Lower lobe of right lung (tissue), 2 donors: Measurements from ENCODE around the gene SPTSSA. TPM values are rescaled to one million over a fixed set of nuclear protein-coding genes. Genes with fewer than 3 reads are reported as not detected.

ENCODE experiments used
- ATAC-seq, 2 donors: fragments of 200-7000 bp; cut with Tn5 transposase; one replicate each; pipeline ENCODE4 v1.9.1; 2020 to 2022; ENCODE audit warnings: mild to moderate bottlenecking in 2 of 2, moderate library complexity in 2 of 2
- DNase-seq: peaks from one replicate; pipeline ENCODE4 v3.0.0-alpha.2; 2020
- H3K27ac ChIP-seq: fragments of 200-600 bp; one replicate; pipeline ENCODE4 v1.8.0; 2022
- H3K27me3 ChIP-seq: fragments of 200-600 bp; one replicate; pipeline ENCODE4 v1.8.0; 2022; ENCODE audit warnings: low read depth
- H3K36me3 ChIP-seq: fragments of 200-600 bp; one replicate; pipeline ENCODE4 v1.8.0; 2022; ENCODE audit warnings: mild to moderate bottlenecking
- H3K4me1 ChIP-seq: fragments of 200-600 bp; one replicate; pipeline ENCODE4 v1.8.0; 2022
- H3K4me3 ChIP-seq: fragments of 200-600 bp; one replicate; pipeline ENCODE4 v1.8.0; 2022; ENCODE audit warnings: mild to moderate bottlenecking
- H3K9me3 ChIP-seq: fragments of 200-600 bp; one replicate; pipeline ENCODE4 v1.8.0; 2022
- intact Hi-C: fragments of 100-400 bp; cut with DNase I; formaldehyde crosslinking; loops from one replicate; pipeline ENCODE4 v1.11.0; 2022
- total RNA-seq: library from RNA; stranded (reverse); fragmentation: NEBNext Ultra II Directional; extraction: Animal tissue kit (Norgen Biotek cat#: 25700); gene quantifications from one replicate; pipeline ENCODE4 v1.2.1, GENCODE V29; 2021
- TF ChIP-seq, protein P1 (sequence below): fragments of 200-600 bp; IDR thresholded peaks from one replicate; pipeline ENCODE4 v1.8.0; 2022; ENCODE audit warnings: antibody characterized with exemption, mild to moderate bottlenecking
- donor health status: DM: no; HTN: yes; CAD: no; lungs with severe emphysema.

SPTSSA gene
- total RNA-seq, 1 donor from 2014 or later = 47.6 TPM

- intact Hi-C loops = no loop called here
- Histone ChIP-seq H3K27me3 (no peaks in the 10 kb centered on the region), H3K36me3 (no peaks in the 10 kb centered on the region), H3K27ac (no peak overlapping the region), H3K9me3 (no peaks in the 10 kb centered on the region), H3K4me1 (no peaks in the 10 kb centered on the region), H3K4me3 (no peak overlapping the region)
- TF ChIP-seq, protein P1, sequence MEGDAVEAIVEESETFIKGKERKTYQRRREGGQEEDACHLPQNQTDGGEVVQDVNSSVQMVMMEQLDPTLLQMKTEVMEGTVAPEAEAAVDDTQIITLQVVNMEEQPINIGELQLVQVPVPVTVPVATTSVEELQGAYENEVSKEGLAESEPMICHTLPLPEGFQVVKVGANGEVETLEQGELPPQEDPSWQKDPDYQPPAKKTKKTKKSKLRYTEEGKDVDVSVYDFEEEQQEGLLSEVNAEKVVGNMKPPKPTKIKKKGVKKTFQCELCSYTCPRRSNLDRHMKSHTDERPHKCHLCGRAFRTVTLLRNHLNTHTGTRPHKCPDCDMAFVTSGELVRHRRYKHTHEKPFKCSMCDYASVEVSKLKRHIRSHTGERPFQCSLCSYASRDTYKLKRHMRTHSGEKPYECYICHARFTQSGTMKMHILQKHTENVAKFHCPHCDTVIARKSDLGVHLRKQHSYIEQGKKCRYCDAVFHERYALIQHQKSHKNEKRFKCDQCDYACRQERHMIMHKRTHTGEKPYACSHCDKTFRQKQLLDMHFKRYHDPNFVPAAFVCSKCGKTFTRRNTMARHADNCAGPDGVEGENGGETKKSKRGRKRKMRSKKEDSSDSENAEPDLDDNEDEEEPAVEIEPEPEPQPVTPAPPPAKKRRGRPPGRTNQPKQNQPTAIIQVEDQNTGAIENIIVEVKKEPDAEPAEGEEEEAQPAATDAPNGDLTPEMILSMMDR = no peak
- DNase-seq = no peak
- ATAC-seq = no peak
Observed at GRCh38 chr14:34502001-34502400, 40.0 kb upstream of the SPTSSA start.

GRCh38 chr14:34501004-34501580 lies 39.1 kb upstream of the SPTSSA start:
- H3K4me1 ChIP-seq = peaks cover 5% of the 10 kb centered on the region
- ATAC-seq (no peak), DNase-seq (no peak)
- no peak overlapping the region for H3K4me3 ChIP-seq
- H3K27ac ChIP-seq = no peak overlapping the region
- H3K36me3 ChIP-seq = no peaks in the 10 kb centered on the region
- TF ChIP-seq, protein P1 = no peak
- no peaks in the 10 kb centered on the region for H3K27me3 ChIP-seq
- intact Hi-C loops = no loop called here
- no peaks in the 10 kb centered on the region for H3K9me3 ChIP-seq

DNA sequence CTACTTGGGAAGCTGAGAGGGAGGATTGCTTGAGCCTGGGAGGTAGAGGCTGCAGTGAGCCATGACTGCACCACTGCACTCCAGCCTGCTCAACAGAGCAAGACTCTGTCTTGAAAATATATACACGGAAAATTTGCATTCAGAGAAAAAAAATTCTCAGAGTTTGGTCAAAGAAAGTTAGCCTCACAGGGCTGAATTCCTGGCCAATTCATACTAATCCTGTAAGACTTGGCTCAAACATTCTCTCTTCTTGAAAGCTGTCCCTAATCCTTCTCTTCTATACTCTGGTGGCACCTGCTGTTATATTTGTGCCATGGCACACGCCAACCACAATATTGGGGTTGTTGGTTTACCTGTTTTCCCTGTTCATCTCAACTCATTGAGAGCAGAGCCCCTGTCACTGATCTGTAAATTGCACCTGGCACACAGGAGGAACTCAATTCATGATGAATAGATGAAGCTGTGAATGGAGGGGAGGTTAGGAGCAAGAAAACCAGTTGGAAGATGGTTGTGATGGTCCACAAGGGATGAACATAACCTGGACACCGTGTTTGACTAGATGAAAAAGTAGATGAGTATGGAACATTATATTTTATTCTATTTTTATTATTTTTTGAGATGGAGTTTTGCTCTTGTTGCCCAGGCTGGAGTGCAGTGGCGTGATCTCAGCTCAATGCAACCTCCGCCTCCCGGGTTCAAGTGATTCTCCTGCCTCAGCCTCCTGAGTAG lies 36.8 kb upstream of the SPTSSA start:
- H3K4me3 ChIP-seq = no peak overlapping the region
- H3K9me3 ChIP-seq = no peaks in the 10 kb centered on the region
- no peaks in the 10 kb centered on the region for H3K36me3 ChIP-seq
- TF ChIP-seq, protein P1 = peak; percentile 58
- intact Hi-C loops = no loop called here
- ATAC-seq = peak; percentile 72 to 88
- H3K4me1 ChIP-seq = peaks cover 5% of the 10 kb centered on the region
- H3K27ac ChIP-seq = no peak overlapping the region
- no peaks in the 10 kb centered on the region for H3K27me3 ChIP-seq
- no peak for DNase-seq

DNA sequence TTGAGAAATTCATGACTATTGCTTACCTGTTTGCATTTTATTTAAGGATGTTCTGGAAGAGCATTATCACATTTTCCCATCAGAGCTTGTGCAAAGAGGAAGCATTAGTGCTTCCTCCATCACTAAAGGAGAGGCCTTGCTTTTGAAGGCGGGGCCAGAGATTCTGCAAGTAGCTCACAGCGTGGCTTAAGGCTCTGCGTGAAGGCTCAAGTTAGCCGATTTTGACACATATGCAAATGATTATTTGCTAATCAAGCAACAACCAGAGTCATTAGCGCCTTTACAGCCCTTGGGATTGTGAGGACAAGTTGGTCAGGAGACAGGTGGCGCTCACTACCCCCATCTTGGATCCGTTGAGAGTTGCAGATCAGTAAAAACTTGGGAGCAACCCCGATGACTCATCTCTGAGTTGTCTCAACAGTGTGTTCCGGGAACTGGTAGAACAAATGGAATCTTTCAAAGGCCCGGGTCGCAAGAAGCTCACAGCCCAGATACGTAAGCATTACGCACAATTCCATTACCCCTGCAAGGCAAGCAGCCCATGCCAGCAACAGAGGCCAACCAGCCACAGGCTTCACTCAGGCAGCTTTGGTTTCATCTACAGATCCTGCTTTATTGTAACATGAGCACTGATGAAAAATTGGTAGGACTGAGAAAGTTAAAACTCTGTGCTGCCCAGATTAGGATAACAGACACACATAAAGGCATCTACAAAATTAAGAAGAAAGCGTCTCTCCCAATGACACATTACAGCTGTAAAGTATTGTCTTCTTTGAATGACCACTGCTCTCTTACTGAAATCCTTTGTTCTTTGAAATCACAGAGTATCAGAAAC lies 34.9 kb upstream of the SPTSSA start:
- H3K27ac ChIP-seq = peak overlapping the region; percentile 61
- peak; percentile 48 for DNase-seq
- no peak overlapping the region for H3K4me3 ChIP-seq
- peaks cover 5% of the 10 kb centered on the region for H3K4me1 ChIP-seq
- no peaks in the 10 kb centered on the region for H3K9me3 ChIP-seq
- peak; percentile 74 to 86 for ATAC-seq
- no peaks in the 10 kb centered on the region for H3K27me3 ChIP-seq
- TF ChIP-seq, protein P1 = no peak
- H3K36me3 ChIP-seq = no peaks in the 10 kb centered on the region
- intact Hi-C loops = no loop called here

DNA sequence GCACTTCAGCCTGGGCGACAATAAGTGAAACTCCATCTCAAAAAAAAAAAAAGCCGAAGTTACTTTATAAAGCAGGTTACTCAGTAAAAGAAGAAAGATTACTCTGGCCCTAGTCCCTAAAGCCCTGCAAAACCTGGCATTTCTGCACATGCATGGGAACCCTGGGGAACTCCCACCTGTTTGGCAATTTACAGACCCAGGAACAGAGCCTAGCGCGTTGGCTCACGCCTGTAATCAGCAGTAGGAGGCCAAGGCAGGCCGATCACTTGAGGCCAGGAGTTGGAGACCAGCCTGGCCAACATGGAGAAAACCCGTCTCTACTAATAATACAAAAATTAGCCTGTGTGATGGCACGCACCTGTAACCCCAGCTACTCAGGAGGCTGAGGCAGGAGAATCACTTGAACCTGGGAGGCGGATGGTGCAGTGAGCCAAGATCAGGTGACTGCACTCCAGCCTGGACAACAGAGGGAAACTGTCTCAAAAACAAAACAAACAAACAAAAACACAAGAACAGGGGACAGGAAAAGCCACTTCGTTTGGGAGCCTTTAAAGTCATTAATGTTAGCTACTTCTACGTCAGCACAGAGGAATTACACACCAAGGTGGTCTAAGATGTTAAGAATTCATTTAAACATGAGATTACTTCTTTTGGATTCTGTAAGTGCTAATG lies 34.1 kb upstream of the SPTSSA start:
- H3K27ac ChIP-seq = peak overlapping the region; percentile 61
- no peaks in the 10 kb centered on the region for H3K36me3 ChIP-seq
- H3K27me3 ChIP-seq = no peaks in the 10 kb centered on the region
- H3K9me3 ChIP-seq = no peaks in the 10 kb centered on the region
- peaks cover 5% of the 10 kb centered on the region for H3K4me1 ChIP-seq
- intact Hi-C loops = no loop called here
- H3K4me3 ChIP-seq = no peak overlapping the region
- no peak for DNase-seq
- TF ChIP-seq, protein P1 = no peak
- ATAC-seq = peak in 1 of 2 donors; percentile 34
